GM19452 (cell line): ENCODE results near the gene C17orf75.

ENCODE experiments used
- ATAC-seq: cut with Tn5 transposase; IDR thresholded peaks from one replicate; pipeline ENCODE4 v1.9.1; 2021; ENCODE audit not compliant: unreplicated experiment

Gene C17orf75

GRCh38 chr17:32278815-32279214 is 63.2 kb downstream of the C17orf75 start:
- ATAC-seq, result no peak
